Cardiac muscle cell (in vitro differentiated cells and primary cell): ENCODE measurements around the gene TRAPPC8. TPM values are rescaled to one million over a fixed set of nuclear protein-coding genes. Genes with fewer than 3 reads are reported as not detected.

Experiments
- DNase-seq, 2 donors: peaks; one replicate each; pipeline versions ENCODE4 v3.0.0 to v3.0.0-alpha.2; 2010 to 2017; ENCODE audit warnings: low read depth in 1 of 2, low spot score in 1 of 2
- H3K27ac ChIP-seq: fragments of 200-600 bp; sonication (generic); 2 replicates; pipeline ENCODE4 v1.5.1; 2016
- H3K27me3 ChIP-seq: fragments of 200-600 bp; sonication (generic); 2 replicates; pipeline ENCODE4 v1.6.0; 2016; ENCODE audit warnings: control low read depth
- H3K36me3 ChIP-seq: fragments of 200-600 bp; sonication (generic); 2 replicates; pipeline ENCODE4 v1.5.1; 2016; ENCODE audit warnings: control low read depth
- H3K4me1 ChIP-seq: fragments of 200-600 bp; sonication (generic); 2 replicates; pipeline ENCODE4 v1.8.1; 2017; ENCODE audit warnings: low read depth, mild to moderate bottlenecking, mixed run types
- H3K4me3 ChIP-seq: fragments of 200-600 bp; sonication (generic); 2 replicates; pipeline ENCODE4 v1.5.1; 2016; ENCODE audit warnings: mild to moderate bottlenecking
- H3K9me3 ChIP-seq: fragments of 200-600 bp; sonication (generic); 2 replicates; pipeline ENCODE4 v1.5.1; 2017; ENCODE audit warnings: low read depth, mild to moderate bottlenecking, control low read depth
- polyA plus RNA-seq: library from polyadenylated mRNA; unstranded; fragments of >200 nt; fragmentation: Nextera tagmentation; extraction: Ambion mirVana; gene quantifications from 2 replicates; pipeline ENCODE4 v1.2.1, GENCODE V29; 2016
- total RNA-seq: library from RNA; depleted of rRNA; stranded (reverse); fragments of >200 nt; gene quantifications from 2 replicates; pipeline ENCODE4 v1.2.3, GENCODE V29; 2016
- TF ChIP-seq, protein P1 (sequence below): IDR thresholded peaks from 2 replicates; pipeline ENCODE4 v1.5.1; 2012; ENCODE audit warnings: low read depth, mild to moderate bottlenecking, low read length

Gene TRAPPC8, protein sequence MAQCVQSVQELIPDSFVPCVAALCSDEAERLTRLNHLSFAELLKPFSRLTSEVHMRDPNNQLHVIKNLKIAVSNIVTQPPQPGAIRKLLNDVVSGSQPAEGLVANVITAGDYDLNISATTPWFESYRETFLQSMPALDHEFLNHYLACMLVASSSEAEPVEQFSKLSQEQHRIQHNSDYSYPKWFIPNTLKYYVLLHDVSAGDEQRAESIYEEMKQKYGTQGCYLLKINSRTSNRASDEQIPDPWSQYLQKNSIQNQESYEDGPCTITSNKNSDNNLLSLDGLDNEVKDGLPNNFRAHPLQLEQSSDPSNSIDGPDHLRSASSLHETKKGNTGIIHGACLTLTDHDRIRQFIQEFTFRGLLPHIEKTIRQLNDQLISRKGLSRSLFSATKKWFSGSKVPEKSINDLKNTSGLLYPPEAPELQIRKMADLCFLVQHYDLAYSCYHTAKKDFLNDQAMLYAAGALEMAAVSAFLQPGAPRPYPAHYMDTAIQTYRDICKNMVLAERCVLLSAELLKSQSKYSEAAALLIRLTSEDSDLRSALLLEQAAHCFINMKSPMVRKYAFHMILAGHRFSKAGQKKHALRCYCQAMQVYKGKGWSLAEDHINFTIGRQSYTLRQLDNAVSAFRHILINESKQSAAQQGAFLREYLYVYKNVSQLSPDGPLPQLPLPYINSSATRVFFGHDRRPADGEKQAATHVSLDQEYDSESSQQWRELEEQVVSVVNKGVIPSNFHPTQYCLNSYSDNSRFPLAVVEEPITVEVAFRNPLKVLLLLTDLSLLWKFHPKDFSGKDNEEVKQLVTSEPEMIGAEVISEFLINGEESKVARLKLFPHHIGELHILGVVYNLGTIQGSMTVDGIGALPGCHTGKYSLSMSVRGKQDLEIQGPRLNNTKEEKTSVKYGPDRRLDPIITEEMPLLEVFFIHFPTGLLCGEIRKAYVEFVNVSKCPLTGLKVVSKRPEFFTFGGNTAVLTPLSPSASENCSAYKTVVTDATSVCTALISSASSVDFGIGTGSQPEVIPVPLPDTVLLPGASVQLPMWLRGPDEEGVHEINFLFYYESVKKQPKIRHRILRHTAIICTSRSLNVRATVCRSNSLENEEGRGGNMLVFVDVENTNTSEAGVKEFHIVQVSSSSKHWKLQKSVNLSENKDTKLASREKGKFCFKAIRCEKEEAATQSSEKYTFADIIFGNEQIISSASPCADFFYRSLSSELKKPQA (N-terminal part only)
- 15.6 and 25.7 TPM in 2 replicates for total RNA-seq
- 11.8 and 13.4 TPM in 2 replicates for polyA plus RNA-seq

DNA sequence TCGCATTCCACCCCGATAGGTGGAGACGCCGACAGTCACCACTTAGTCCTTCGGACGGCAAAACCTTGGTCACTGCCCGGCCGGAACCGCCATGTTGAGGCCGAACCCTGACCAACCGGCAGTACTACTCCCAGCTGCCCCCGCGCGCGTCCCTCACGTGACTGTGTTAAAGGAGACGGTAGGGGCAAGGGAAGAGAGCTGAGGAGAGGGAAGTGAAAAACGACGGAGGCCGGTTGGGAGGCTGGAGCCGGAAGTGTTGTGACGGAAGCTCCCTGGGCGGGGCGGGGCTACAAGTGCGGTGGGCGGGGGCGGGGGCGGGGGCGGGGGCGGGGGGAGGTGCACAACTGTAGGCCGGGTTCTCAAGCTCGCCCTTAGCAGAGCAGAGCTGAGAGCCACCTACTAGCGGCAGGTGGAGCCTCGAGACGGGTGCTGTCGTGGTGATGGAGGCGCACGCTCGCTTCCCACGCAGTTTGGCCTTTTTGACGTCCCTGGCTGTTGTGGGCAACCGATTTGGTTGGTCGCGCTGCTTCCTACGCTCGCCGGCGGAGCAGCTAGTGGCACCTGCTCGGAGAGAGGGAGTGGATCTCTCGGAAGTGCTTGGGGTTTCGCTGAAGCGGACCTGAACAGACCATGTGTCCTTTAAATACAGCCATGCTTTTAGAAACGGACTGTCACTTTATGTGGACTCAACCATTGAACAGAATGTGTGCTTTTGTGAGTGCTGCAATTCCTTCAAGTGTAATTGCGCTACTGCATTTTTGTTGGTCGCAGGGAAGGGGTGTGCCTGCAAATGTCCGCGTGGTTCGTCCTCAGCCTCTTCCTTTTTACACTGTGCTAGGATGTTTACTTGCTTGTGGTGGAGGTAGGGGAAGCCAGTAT, at the start of gene TRAPPC8:
Gene TRAPPC8, minus strand, starts transcription at position 130 of the 879 bp plus-strand sequence. CDS start 364 bp downstream, outside the sequence.
- Histone ChIP-seq H3K36me3 (no peaks in the 10 kb centered on the region), H3K4me1 (peaks cover 11% of the 10 kb centered on the region), H3K9me3 (no peaks in the 10 kb centered on the region), H3K27ac (peak within 1 kb of the TSS; percentile 97), H3K27me3 (no peaks in the 10 kb centered on the region), H3K4me3 (peak within 1 kb of the TSS; percentile 90)
- TF ChIP-seq, protein P1, sequence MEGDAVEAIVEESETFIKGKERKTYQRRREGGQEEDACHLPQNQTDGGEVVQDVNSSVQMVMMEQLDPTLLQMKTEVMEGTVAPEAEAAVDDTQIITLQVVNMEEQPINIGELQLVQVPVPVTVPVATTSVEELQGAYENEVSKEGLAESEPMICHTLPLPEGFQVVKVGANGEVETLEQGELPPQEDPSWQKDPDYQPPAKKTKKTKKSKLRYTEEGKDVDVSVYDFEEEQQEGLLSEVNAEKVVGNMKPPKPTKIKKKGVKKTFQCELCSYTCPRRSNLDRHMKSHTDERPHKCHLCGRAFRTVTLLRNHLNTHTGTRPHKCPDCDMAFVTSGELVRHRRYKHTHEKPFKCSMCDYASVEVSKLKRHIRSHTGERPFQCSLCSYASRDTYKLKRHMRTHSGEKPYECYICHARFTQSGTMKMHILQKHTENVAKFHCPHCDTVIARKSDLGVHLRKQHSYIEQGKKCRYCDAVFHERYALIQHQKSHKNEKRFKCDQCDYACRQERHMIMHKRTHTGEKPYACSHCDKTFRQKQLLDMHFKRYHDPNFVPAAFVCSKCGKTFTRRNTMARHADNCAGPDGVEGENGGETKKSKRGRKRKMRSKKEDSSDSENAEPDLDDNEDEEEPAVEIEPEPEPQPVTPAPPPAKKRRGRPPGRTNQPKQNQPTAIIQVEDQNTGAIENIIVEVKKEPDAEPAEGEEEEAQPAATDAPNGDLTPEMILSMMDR: no peak
- peak; percentile 99 for DNase-seq

DNA sequence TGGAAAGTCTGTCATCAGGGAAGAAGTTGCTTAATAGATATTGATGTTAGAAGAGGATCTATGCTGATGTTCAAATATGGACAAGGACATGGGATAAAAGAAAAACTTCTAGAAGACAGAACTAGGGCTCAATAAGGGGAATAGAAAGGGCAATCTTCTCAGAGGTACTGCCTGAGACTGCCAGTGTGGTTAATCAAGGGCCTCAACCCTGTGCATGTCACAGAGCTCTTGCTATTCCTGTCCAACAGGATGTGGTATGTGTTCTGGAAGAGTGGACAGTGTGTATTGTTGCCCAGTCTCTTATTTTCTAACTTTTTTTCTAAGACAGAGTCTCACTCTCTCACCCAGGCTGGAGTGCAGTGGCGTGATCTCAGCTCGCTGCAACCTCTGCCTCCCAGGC, 47.9 kb upstream of the TRAPPC8 start:
- Histone ChIP-seq H3K27me3 (no peaks in the 10 kb centered on the region), H3K4me1 (peaks cover 5% of the 10 kb centered on the region), H3K4me3 (no peak overlapping the region), H3K27ac (no peak overlapping the region), H3K36me3 (no peaks in the 10 kb centered on the region), H3K9me3 (no peaks in the 10 kb centered on the region)
- DNase-seq: no peak
- TF ChIP-seq, protein P1: no peak

DNA sequence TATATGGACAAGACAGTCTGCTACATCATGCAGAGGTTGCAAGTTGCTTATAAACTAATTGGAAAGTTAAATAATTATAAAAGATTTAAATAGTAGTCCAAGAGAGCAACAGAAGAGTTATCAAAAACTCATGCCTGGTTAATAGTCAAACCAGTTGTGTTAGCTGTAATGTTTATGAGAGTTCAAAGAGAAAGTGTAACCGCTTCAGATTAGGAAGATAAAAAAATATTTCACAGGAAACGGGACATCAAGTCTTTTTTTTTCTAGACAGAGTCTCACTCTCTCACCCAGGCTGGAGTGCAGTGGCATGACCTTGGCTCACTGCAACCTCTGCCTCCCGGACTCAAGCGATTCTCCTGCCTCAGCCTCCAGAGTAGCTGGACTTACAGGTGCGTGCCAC, 41.0 kb upstream of the TRAPPC8 start:
- Histone ChIP-seq H3K27ac (no peak overlapping the region), H3K4me1 (no peaks in the 10 kb centered on the region), H3K9me3 (no peaks in the 10 kb centered on the region), H3K36me3 (no peaks in the 10 kb centered on the region), H3K4me3 (no peak overlapping the region), H3K27me3 (no peaks in the 10 kb centered on the region)
- TF ChIP-seq, protein P1: no peak
- no peak for DNase-seq

DNA sequence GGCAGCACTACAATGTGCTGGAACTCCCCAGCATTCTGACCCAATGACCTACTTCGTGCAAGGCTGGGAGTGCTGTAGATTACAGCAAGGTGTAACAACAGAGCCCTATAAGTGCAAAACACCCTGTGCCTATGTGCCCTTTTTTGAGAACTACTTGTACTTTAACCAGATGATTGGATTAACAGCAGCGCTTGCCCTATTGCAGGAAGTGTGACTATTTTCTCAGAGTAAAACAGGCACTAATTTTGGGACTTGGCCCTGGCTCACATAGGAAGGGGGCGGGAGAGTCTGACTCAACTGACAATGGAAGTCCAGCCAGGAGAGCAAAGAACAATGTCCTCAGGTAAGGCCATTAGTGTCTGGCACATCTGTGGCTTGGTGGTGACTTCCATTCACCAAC, 40.1 kb upstream of the TRAPPC8 start:
- H3K27me3 ChIP-seq: no peaks in the 10 kb centered on the region
- no peaks in the 10 kb centered on the region for H3K4me1 ChIP-seq
- H3K9me3 ChIP-seq: no peaks in the 10 kb centered on the region
- no peaks in the 10 kb centered on the region for H3K36me3 ChIP-seq
- DNase-seq: no peak
- H3K4me3 ChIP-seq: no peak overlapping the region
- TF ChIP-seq, protein P1: no peak
- no peak overlapping the region for H3K27ac ChIP-seq

DNA sequence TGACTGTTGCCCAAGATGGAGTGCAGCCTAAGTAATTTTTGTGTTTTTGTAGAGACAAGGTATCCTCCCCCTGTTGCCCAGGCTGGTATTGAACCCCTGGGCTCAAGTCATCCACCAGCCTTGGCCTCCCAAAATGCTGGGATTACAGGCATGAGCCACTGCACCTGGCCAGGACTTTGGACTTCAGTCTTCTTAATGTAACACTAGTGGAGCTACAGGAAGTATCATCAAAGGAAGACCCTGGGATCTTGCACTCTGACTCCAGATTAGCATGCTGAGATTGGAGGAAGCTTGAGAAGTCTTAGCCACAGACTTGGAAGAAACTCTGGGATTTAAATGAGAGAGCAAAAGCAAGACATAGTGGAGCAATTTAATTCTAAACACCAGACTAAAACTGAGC, 37.9 kb upstream of the TRAPPC8 start:
- H3K36me3 ChIP-seq: no peaks in the 10 kb centered on the region
- no peaks in the 10 kb centered on the region for H3K4me1 ChIP-seq
- TF ChIP-seq, protein P1: no peak
- DNase-seq: no peak
- no peak overlapping the region for H3K4me3 ChIP-seq
- H3K27me3 ChIP-seq: no peaks in the 10 kb centered on the region
- no peaks in the 10 kb centered on the region for H3K9me3 ChIP-seq
- no peak overlapping the region for H3K27ac ChIP-seq
